Suprapubic skin (tissue), 4 donors: Measurements from ENCODE around the gene SP140L. TPM values are rescaled to one million over a fixed set of nuclear protein-coding genes. Genes with fewer than 3 reads are reported as not detected.

ENCODE experiments used
- DNase-seq, 2 donors: peaks; one replicate each; pipeline ENCODE4 v3.0.0-alpha.2; 2019; ENCODE audit warnings: low spot score in 2 of 2
- H3K27ac ChIP-seq: fragments of 200-600 bp; sonication (generic); one replicate; pipeline ENCODE4 v1.5.1; 2019
- H3K27me3 ChIP-seq: fragments of 200-600 bp; sonication (generic); one replicate; pipeline ENCODE4 v1.5.1; 2019
- H3K36me3 ChIP-seq: fragments of 200-600 bp; sonication (generic); one replicate; pipeline ENCODE4 v1.5.1; 2019
- H3K4me1 ChIP-seq: fragments of 200-600 bp; sonication (generic); one replicate; pipeline ENCODE4 v1.5.1; 2019
- H3K4me3 ChIP-seq: fragments of 200-600 bp; sonication (generic); one replicate; pipeline ENCODE4 v1.5.1; 2019; ENCODE audit warnings: mild to moderate bottlenecking
- H3K9me3 ChIP-seq: fragments of 200-600 bp; sonication (generic); one replicate; pipeline ENCODE4 v1.5.1; 2019
- EP300 ChIP-seq: sonication (generic); formaldehyde crosslinking; IDR thresholded peaks from one replicate; pipeline ENCODE4 v1.6.1; 2017; ENCODE audit warnings: antibody characterized with exemption
- POLR2A ChIP-seq, 2 donors: fragments of 450-650 bp; IDR thresholded peaks; one replicate each; pipeline ENCODE4 v1.6.1; 2017; ENCODE audit warnings: antibody characterized with exemption in 2 of 2, mild to moderate bottlenecking in 2 of 2, moderate library complexity in 2 of 2
- POLR2AphosphoS5 ChIP-seq, 3 donors: sonication (generic); formaldehyde crosslinking; IDR thresholded peaks; one replicate each; pipeline ENCODE4 v1.6.1; 2017; ENCODE audit warnings: antibody characterized with exemption in 3 of 3
- WGBS: methylation state at CpG from one replicate; pipeline ENCODE4 v1.1.5; 2018; 5-methylcytosine and 5-hydroxymethylcytosine counted together
- total RNA-seq, 4 donors: library from RNA; depleted of rRNA; stranded (reverse); fragments of >200 nt; gene quantifications; one replicate each; pipeline ENCODE4 v1.1.0, GENCODE V29; 2016
- TF ChIP-seq, protein P1 (sequence below), 2 donors: fragments of 200-600 bp in 1 of 2; fragments of 450-650 bp in 1 of 2; sonication (generic) in 1 of 2; IDR thresholded peaks; one replicate each; pipeline ENCODE4 v1.5.1; 2016 to 2019; ENCODE audit warnings: antibody characterized with exemption in 2 of 2, mild to moderate bottlenecking in 1 of 2, moderate library complexity in 1 of 2

SP140L gene
- total RNA-seq, 4 donors from 2014 or later: 0.98 to 6.3 (median 2.5) TPM

DNA sequence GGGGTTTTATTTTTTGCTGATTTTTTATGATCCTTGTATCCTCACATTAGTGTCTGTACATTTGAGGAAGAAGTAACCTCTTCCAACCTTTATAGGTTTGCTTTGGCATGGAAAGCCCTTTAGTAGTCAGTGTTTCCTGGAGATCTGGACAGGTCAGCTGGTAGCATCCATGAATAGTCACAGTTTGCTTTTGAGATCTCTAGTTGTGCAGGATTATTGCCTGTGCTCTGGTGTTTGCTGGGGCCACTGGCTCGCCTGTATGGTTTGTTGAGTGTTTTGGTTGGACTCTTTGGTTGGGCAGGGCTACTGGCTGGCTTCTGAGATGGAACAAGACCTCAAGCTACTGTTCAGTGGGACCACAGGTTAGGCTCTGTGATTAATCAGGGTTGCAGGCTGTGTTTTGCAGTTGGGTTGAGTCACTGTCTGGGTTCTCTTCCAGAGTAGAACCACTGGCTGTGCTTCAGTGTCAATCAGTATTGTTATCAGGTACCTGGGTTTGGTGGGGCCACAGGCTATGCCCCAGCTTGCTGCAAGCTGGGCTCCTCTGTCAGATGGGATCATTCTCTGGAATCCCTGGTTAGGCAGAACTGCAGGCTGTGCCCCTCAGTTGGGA is 20.0 kb downstream of the SP140L start:
- WGBS: no CpG with 5 or more reads among the region's 1 CpG
- H3K9me3 ChIP-seq: peaks cover 5% of the 10 kb centered on the region
- H3K4me1 ChIP-seq: no peaks in the 10 kb centered on the region
- no peak for DNase-seq
- TF ChIP-seq POLR2A (IDR thresholded peaks at IDR 0.05): no peak
- TF ChIP-seq POLR2AphosphoS5 (IDR thresholded peaks at IDR 0.05): no peak
- TF ChIP-seq, protein P1, sequence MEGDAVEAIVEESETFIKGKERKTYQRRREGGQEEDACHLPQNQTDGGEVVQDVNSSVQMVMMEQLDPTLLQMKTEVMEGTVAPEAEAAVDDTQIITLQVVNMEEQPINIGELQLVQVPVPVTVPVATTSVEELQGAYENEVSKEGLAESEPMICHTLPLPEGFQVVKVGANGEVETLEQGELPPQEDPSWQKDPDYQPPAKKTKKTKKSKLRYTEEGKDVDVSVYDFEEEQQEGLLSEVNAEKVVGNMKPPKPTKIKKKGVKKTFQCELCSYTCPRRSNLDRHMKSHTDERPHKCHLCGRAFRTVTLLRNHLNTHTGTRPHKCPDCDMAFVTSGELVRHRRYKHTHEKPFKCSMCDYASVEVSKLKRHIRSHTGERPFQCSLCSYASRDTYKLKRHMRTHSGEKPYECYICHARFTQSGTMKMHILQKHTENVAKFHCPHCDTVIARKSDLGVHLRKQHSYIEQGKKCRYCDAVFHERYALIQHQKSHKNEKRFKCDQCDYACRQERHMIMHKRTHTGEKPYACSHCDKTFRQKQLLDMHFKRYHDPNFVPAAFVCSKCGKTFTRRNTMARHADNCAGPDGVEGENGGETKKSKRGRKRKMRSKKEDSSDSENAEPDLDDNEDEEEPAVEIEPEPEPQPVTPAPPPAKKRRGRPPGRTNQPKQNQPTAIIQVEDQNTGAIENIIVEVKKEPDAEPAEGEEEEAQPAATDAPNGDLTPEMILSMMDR (IDR thresholded peaks at IDR 0.05): no peak
- no peak for TF ChIP-seq EP300
- H3K36me3 ChIP-seq: no peaks in the 10 kb centered on the region
- no peak overlapping the region for H3K4me3 ChIP-seq
- no peaks in the 10 kb centered on the region for H3K27me3 ChIP-seq
- no peak overlapping the region for H3K27ac ChIP-seq

- no peak for TF ChIP-seq POLR2AphosphoS5 (IDR thresholded peaks at IDR 0.05)
- no peak for TF ChIP-seq POLR2A (IDR thresholded peaks at IDR 0.05)
- TF ChIP-seq, protein P1 (IDR thresholded peaks at IDR 0.05): no peak
- no peak for TF ChIP-seq EP300
- H3K4me3 ChIP-seq: no peak overlapping the region
- no peak for DNase-seq
- H3K27me3 ChIP-seq: no peaks in the 10 kb centered on the region
- no peak overlapping the region for H3K27ac ChIP-seq
- 76% methylated on average over 3 of the region's 6 CpGs for WGBS
- H3K9me3 ChIP-seq: peaks cover 5% of the 10 kb centered on the region
- H3K4me1 ChIP-seq: no peaks in the 10 kb centered on the region
- H3K36me3 ChIP-seq: no peaks in the 10 kb centered on the region
These were observed 20.8 kb downstream of the SP140L start for GRCh38 chr2:230347659-230348305.

DNA sequence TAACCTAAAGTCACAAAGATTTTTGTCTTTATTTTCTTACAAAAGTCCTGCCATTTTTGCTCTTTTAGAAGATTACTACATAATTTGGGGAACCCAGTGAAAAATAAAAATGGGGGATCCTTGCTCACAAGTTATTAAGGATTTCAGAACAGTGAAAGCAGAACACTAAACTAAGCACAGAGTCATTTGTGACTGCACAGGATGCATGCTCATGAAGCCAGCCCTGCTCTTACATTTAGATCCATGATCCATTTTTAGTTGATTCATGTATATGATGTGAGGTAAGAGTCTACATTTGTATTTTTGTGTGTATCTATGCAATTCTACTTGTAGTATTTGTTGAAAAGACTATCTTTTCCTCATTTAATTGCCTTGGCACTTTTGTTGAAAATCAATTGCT is 21.8 kb downstream of the SP140L start:
- H3K27ac ChIP-seq: no peak overlapping the region
- no peaks in the 10 kb centered on the region for H3K36me3 ChIP-seq
- no peak for DNase-seq
- no peaks in the 10 kb centered on the region for H3K4me1 ChIP-seq
- H3K9me3 ChIP-seq: peaks cover 5% of the 10 kb centered on the region
- no peak overlapping the region for H3K4me3 ChIP-seq
- H3K27me3 ChIP-seq: no peaks in the 10 kb centered on the region
- TF ChIP-seq, protein P1 (IDR thresholded peaks at IDR 0.05): no peak
- TF ChIP-seq POLR2A (IDR thresholded peaks at IDR 0.05) (no peak), EP300 (no peak), POLR2AphosphoS5 (IDR thresholded peaks at IDR 0.05) (no peak)

GRCh38 chr2:230356084-230356483 is 29.1 kb downstream of the SP140L start:
- H3K27ac ChIP-seq: no peak overlapping the region

DNA sequence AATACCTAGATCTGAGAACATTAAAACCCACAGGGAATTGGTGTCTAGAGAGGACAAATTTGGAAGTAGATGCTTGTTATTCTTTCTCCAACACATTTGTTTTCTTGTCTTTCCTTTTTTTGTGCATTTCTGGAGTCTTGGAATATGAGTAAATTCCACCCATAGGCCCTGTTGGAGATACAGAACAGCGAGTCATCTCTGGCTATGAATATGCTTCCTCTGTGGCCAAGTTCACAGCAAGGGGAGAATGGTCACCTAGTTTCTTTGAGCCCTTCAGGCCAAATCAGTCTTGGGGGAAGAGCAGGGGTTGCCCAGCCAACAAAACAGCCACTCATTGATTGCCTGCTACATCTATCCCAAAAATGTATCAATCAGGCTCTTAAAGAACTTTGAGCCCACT is 31.3 kb downstream of the SP140L start:
- no peaks in the 10 kb centered on the region for H3K36me3 ChIP-seq
- no peak overlapping the region for H3K27ac ChIP-seq
- TF ChIP-seq EP300 (no peak), POLR2A (IDR thresholded peaks at IDR 0.05) (no peak), POLR2AphosphoS5 (IDR thresholded peaks at IDR 0.05) (no peak)
- TF ChIP-seq, protein P1 (IDR thresholded peaks at IDR 0.05): no peak
- no peaks in the 10 kb centered on the region for H3K9me3 ChIP-seq
- no peaks in the 10 kb centered on the region for H3K27me3 ChIP-seq
- 88% methylated on average over 1 of the region's 1 CpG for WGBS
- no peaks in the 10 kb centered on the region for H3K4me1 ChIP-seq
- DNase-seq: no peak
- H3K4me3 ChIP-seq: no peak overlapping the region

More at GRCh38 chr2:230356084-230356483, 29.1 kb downstream of the SP140L start:
- H3K36me3 ChIP-seq: no peaks in the 10 kb centered on the region
- H3K4me1 ChIP-seq: no peaks in the 10 kb centered on the region
- H3K27me3 ChIP-seq: no peaks in the 10 kb centered on the region
- no peak for DNase-seq
- 78% methylated on average over 2 of the region's 2 CpGs for WGBS
- no peak overlapping the region for H3K4me3 ChIP-seq
- no peak for TF ChIP-seq EP300
- TF ChIP-seq POLR2A (IDR thresholded peaks at IDR 0.05): no peak
- TF ChIP-seq, protein P1 (IDR thresholded peaks at IDR 0.05): no peak
- TF ChIP-seq POLR2AphosphoS5 (IDR thresholded peaks at IDR 0.05): no peak
- H3K9me3 ChIP-seq: no peaks in the 10 kb centered on the region
